B cell (primary cell): ENCODE data around the gene GLIPR2.

Experiments used
- CTCF ChIP-seq: fragments of 200-600 bp; IDR thresholded peaks from one replicate; pipeline ENCODE4 v1.8.0; 2022; ENCODE audit warnings: antibody characterized with exemption, mild to moderate bottlenecking
- EZH2 ChIP-seq: IDR thresholded peaks from 2 replicates; pipeline ENCODE4 v1.6.1; 2012; ENCODE audit warnings: borderline replicate concordance, low read depth, mild to moderate bottlenecking, moderate library complexity, low read length; ENCODE audit not compliant: insufficient read depth, poor library complexity, severe bottlenecking

GRCh38 chr9:36156116-36156515, 19.6 kb downstream of the GLIPR2 start:
- TF ChIP-seq CTCF (no peak), EZH2 (no peak)
